Gastrocnemius medialis (tissue), 4 donors: Measurements from ENCODE around the gene TCERG1L.

ENCODE experiments used
- CTCF ChIP-seq, 5 experiments: fragments of 450-650 bp in 3 of 5; fragments of 200-600 bp in 2 of 5; sonication (generic) in 2 of 5; IDR thresholded peaks in 4 of 5; conservative IDR thresholded peaks in 1 of 5; 1 replicate in 4 of 5; 2 replicates in 1 of 5; pipeline ENCODE4 v1.5.1; 2016 to 2019; ENCODE audit warnings: antibody characterized with exemption in 5 of 5, mild to moderate bottlenecking in 3 of 5, moderate library complexity in 3 of 5
- POLR2A ChIP-seq, 2 donors: fragments of 450-650 bp; IDR thresholded peaks; one replicate each; pipeline ENCODE4 v1.6.1; 2017; ENCODE audit warnings: antibody characterized with exemption in 2 of 2, mild to moderate bottlenecking in 2 of 2, moderate library complexity in 2 of 2

- TF ChIP-seq CTCF (IDR thresholded peaks at IDR 0.05 in 4 of 5, conservative IDR thresholded peaks at IDR 0.05 in 1 of 5) (no peak), POLR2A (IDR thresholded peaks at IDR 0.05) (no peak)
Measured at GRCh38 chr10:131227163-131227740, 84.3 kb downstream of the TCERG1L start.
